ENCODE measurements around the gene RIPK4.

- TF ChIP-seq, protein P1, sequence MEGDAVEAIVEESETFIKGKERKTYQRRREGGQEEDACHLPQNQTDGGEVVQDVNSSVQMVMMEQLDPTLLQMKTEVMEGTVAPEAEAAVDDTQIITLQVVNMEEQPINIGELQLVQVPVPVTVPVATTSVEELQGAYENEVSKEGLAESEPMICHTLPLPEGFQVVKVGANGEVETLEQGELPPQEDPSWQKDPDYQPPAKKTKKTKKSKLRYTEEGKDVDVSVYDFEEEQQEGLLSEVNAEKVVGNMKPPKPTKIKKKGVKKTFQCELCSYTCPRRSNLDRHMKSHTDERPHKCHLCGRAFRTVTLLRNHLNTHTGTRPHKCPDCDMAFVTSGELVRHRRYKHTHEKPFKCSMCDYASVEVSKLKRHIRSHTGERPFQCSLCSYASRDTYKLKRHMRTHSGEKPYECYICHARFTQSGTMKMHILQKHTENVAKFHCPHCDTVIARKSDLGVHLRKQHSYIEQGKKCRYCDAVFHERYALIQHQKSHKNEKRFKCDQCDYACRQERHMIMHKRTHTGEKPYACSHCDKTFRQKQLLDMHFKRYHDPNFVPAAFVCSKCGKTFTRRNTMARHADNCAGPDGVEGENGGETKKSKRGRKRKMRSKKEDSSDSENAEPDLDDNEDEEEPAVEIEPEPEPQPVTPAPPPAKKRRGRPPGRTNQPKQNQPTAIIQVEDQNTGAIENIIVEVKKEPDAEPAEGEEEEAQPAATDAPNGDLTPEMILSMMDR (IDR thresholded peaks at IDR 0.05): no peak
- TF ChIP-seq POLR2AphosphoS5 (IDR thresholded peaks at IDR 0.05) (no peak), POLR2A (IDR thresholded peaks at IDR 0.05) (no peak), EP300 (IDR thresholded peaks at IDR 0.05) (no peak)
Observed at GRCh38 chr21:41730367-41730765, 36.5 kb downstream of the RIPK4 start.

All from suprapubic skin (tissue), 4 donors.